ENCODE measurements around the gene CA6.
"Not testable (repeated sequence)": the region's sequence is repeated elsewhere in the genome, so short reads cannot be mapped to it uniquely, and the experiment has no call there.

Gene CA6

GRCh38 chr1:9004700-9005394 is 59.2 kb downstream of the CA6 start:
- peak; percentile 85 for DNase-seq (ENCODE audit: low read depth)

- no peak for DNase-seq (ENCODE audit: low read depth)
These were observed 59.7 kb downstream of the CA6 start for GRCh38 chr1:9005395-9005708.

- no peak for DNase-seq (ENCODE audit: low read depth)
These were observed 61.4 kb downstream of the CA6 start for GRCh38 chr1:9006956-9007615.

GRCh38 chr1:9008236-9008635 is 62.6 kb downstream of the CA6 start:
- DNase-seq (ENCODE audit: low read depth): no peak

- DNase-seq (ENCODE audit: low read depth): peak; percentile 45
These were observed 64.0 kb downstream of the CA6 start for GRCh38 chr1:9009438-9010370.

- no peak for DNase-seq (ENCODE audit: low read depth)
These were observed 65.2 kb downstream of the CA6 start for GRCh38 chr1:9010781-9011323.

- no peak for DNase-seq (ENCODE audit: low read depth)
These were observed 68.2 kb downstream of the CA6 start for GRCh38 chr1:9013819-9014218.

GRCh38 chr1:9014475-9015375 is 69.1 kb downstream of the CA6 start:
- no peak for DNase-seq (ENCODE audit: low read depth)

- no peak for DNase-seq (ENCODE audit: low read depth)
These were observed 70.8 kb downstream of the CA6 start for GRCh38 chr1:9016455-9016854.

GRCh38 chr1:9018333-9018732 is 72.7 kb downstream of the CA6 start:
- no peak for DNase-seq (ENCODE audit: low read depth)

- no peak for DNase-seq (ENCODE audit: low read depth)
These were observed 74.2 kb downstream of the CA6 start for GRCh38 chr1:9019896-9020295.

- no peak for DNase-seq (ENCODE audit: low read depth)
These were observed 74.6 kb downstream of the CA6 start for GRCh38 chr1:9020305-9020704.

GRCh38 chr1:9022026-9022738 is 76.5 kb downstream of the CA6 start:
- not testable (repeated sequence) for DNase-seq (ENCODE audit: low read depth)

GRCh38 chr1:9022773-9023172 is 77.1 kb downstream of the CA6 start:
- DNase-seq (ENCODE audit: low read depth): no peak
